Stimulated activated CD8-positive, alpha-beta memory T cell treated with anti-CD3 and anti-CD28 coated beads, Interleukin-4, amount 100 ng/mL, for 48 hours (primary cell): ENCODE results near the gene MYT1.
A peak's percentile ranks its signal among the peaks of the same experiment; 100 is the strongest.

ENCODE experiments used
- DNase-seq: peaks from one replicate; pipeline ENCODE4 v3.0.0-alpha.2; 2020

The MYT1 gene

DNA sequence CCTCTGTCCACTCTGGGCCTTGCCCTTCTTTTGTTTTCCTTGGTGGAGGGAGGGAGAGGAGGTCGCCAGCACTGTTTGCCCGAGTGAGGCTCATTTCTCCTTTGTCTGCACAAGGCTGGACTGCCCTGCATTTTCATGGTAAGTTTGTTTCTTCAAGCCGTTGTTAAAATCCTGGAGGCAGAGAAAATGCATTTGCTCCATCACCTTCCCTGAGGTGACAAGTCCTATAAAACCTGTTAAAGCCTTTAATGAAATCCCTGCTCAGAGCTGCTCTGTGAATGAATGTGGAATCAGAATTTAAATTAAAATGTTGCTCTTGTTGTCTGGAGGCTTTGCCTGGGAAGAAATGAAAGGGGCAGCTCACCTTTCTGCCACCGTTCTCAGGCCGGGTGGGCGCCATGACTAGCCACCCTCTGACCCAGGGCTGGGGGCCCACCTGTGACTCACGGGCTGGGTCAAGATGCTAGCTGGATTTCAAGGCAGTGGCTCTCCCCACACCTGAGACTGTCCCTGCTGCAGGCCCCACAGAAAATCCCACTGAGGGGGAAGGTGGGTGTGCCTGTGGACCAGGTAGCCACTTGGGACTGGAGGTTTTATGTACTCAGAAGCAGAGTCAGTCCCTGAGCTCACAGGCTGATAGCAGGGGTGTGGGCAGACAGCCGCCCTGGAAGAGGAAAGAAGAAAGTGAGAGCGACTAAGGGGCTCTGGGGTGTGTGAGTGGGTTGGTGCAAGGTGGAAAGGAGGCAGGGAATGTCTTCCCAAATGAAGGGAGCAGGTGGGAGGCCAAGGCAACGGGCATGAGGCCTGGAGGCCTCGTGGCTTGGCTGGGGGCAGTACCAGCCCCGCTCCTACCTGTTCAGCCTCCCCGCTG, 24.0 kb upstream of the MYT1 start:
- DNase-seq: no peak

DNA sequence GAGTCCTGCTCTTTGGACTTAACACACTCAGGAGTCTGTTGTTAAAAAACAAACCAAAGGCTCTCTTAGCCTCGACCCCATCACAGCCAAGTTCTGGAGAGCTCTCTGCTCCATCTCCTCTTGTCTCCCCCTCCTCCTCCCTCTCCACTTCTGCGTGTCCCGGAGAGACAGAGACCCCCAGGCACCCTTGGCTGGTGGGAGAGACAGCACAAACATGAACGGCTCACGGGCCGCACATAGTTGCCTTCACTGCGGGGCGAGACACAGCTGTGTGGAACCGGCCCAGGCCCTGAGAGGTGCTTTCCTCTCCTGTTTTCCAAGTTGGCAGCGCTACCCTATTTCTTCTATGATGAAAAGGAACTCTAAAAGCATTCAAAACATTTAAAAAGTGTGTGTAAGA, 23.3 kb upstream of the MYT1 start:
- no peak for DNase-seq

- DNase-seq: no peak
These were observed 21.7 kb upstream of the MYT1 start for GRCh38 chr20:64142590-64142989.

DNA sequence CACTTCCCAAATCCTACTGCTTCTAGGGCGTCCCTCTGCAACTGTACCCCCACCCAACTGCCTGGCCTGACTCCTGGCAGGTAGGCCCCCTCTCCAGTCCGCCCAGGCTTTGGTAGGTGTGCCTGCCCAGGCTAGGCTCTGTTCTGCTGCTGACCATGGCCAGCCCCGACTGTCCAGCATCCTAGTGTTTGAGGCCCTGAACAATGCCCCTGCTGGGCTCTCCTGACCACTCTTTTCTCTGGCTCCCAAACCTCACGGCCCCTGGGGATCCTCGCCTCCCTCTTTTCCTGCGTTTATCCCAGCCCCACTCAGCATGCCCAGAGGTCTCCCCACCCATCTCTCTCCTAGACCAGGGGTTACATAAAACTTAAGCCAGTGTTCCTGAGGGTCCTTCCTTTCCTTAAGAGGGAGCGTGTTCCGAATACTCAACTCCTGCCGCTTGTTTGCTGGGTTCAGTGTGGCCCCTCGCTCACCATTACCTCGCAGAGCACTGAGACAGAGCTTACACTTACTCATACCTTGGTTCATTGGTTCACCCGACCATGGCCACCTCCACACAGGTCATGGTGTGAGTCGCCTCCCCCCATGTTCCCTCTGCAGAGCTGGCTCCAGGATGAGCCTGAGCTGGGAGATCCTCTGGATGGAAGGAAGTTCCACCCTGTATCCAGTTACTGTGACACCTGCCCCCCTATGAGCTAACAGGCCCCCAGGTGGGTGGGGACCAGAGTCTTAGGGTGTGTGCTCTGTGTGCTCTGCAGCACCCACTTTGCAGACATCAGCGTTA, 21.0 kb upstream of the MYT1 start:
- no peak for DNase-seq

DNA sequence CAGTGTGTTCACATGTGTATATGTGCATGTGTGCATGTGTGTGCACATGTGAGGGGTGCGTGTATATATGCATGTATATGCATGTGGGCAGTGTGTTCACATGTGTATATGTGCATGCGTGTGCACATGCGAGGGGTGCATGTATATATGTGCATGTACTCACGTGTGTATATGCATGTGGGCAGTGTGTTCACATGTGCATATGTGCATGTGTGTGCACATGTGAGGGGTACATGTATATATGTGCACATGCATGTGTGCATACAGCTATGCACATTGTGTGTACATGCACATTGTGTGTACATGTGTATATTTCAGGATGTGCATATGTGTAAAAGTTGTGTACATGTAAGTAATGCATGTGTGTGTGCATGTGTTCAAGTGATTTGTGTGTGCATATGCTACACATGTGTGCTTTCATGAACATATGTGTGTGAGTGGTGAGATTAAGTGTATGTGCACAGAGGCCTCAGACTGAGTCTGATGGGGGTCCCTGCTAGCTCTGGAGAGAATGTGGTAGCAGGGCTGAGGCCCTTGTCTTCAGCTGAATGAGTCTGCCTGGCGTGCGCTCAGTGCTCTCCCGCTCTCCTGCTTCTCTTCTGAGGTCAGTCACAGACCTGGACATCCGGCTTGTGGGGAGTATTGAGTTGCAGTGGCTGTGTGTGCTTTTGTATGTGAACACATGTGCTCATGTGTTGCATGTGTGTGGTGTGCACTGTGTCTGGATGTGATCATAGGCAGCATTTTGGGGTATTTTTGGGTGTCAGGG, 19.9 kb upstream of the MYT1 start:
- DNase-seq: no peak

DNA sequence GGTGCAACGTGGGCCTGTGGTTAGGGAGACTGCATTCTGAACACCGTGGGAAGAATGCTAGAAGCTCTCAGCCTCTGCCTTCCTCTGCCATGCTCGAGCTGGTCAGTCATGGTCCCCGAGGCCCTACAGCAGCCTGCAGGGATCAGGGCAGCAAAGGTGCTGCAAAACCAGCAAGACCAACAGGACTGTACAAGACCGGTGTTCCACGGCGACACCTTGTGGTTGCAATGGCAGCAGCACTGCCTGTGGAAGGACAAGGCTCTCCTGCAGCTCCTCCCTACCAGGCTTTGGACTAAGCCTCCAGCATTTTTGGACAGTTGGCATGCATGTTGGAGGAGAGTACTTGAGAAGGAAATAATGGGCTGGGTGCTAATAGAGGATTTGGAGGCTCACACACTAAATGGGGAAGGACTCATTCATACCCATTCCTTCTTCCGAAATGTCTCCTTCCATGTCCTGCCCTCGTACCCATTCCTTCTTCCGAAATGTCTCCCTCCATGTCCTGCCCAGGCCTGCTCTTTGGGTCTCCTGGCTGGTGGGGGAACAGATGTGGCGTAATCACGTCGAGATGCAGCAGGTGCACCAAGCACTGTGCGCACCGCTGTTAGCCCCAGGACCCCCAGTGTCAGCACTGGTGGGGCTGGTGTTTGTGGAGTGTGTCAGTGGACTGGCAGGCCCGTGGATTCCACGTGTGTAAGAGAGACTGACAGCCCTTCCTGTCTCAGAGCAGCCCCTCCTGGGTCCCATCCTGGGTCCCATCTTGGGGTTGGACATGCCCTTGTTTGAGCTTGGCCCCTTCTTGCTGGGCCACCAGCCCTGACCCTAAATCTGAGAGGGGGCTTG, 18.6 kb upstream of the MYT1 start:
- DNase-seq: peak; percentile 60

- no peak for DNase-seq
These were observed 17.8 kb upstream of the MYT1 start for GRCh38 chr20:64146301-64146935.

GRCh38 chr20:64146936-64147477, 17.2 kb upstream of the MYT1 start:
- DNase-seq: no peak

DNA sequence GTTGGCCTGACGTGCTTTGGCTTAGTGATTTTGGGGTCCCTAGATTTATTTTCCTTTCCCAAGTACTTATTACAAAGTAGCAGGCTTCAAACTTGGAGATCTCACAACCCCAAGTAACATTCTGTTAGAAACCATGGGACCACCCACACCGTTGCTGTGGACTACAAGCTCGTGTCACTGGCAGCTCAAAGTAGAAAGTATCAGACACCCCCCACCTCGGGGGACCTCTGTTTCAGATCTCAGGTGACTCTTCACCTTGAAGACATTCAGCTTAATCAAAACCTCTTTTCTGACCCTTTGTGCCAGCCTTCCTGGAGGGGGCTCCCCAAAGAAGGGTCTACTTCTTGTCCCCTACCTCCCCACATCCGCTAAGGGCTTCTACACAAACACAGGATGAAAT, 15.7 kb upstream of the MYT1 start:
- DNase-seq: no peak

GRCh38 chr20:64149141-64149540, 15.1 kb upstream of the MYT1 start:
- DNase-seq: no peak

- DNase-seq: no peak
These were observed 14.3 kb upstream of the MYT1 start for GRCh38 chr20:64149809-64150560.

- DNase-seq: no peak
These were observed 13.3 kb upstream of the MYT1 start for GRCh38 chr20:64150756-64151632.

GRCh38 chr20:64151633-64152530, 12.4 kb upstream of the MYT1 start:
- no peak for DNase-seq

- DNase-seq: no peak
These were observed 11.3 kb upstream of the MYT1 start for GRCh38 chr20:64152906-64153305.

DNA sequence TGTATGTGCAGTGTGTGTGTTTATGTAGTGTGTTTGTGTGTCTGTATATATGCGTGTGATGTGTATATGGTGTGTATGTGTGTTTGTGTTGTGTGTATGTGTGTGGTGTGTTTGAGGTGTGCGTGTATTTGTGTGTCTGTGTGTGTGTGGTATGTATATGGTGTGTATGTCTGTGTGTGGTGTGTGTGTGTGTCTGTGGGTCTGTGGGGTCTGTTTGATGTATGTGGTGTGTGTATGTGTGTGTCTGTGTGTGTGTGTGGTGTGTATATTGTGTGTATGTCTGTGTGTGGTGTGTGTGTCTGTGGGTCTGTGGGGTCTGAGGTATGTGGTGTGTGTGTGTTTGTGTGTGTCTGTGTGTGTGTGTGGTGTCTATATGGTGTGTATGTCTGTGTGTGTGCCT, 10.8 kb upstream of the MYT1 start:
- DNase-seq: no peak

DNA sequence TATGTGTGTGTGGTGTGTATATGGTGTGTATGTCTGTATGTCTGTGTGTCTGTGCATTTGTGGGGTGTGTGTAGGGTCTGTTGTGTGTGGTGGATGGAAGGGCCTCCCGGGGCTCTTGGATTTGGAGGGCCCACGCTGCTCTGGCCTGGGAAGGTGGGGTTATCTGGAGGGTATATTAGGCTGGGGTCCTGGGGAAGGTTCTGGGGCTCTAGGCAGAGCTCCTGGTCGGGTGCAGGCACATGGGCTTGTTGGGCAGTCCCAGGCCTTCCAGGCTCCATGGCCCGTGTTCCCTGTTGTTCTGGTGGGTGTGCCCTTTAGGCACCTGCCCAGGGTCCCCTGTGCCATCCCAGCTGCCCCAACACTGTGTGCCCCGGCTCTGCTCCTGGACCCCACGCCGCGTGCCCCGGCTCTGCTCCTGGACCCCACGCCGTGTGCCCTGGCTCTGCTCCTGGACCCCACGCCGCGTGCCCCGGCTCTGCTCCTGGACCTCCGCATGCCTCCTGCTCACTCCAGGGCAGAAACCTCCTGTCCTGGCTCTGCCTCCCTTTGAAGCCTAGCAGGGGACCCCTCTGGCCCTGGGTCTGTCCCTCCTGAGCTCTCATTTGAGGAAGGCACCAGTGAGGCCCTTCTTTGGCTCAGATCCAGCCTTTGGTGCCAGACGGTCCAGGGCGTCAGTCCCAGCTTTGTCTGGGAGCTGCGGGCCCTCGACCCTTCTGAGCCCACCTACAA, 10.2 kb upstream of the MYT1 start:
- DNase-seq: no peak

GRCh38 chr20:64154590-64155257, 9.5 kb upstream of the MYT1 start:
- DNase-seq: no peak
